Mucosa of rectum (tissue), 2 donors: ENCODE measurements around the gene NFE2L2.
"Not testable (repeated sequence)": the region's sequence is repeated elsewhere in the genome, so short reads cannot be mapped to it uniquely, and the experiment has no call there.

Experiments
- H3K27ac ChIP-seq, 2 donors: one replicate each; pipeline ENCODE4 v1.7.0; 2013; ENCODE audit warnings: inconsistent platforms in 2 of 2, low read depth in 2 of 2, low read length in 2 of 2
- H3K27me3 ChIP-seq, 2 donors: one replicate each; pipeline ENCODE4 v1.7.0; 2013; ENCODE audit warnings: low read length in 2 of 2; ENCODE audit not compliant: control insufficient read depth in 2 of 2, insufficient read depth in 2 of 2
- H3K36me3 ChIP-seq, 2 donors: one replicate each; pipeline ENCODE4 v1.7.0; 2013; ENCODE audit warnings: low read length in 2 of 2; ENCODE audit not compliant: control insufficient read depth in 2 of 2, insufficient read depth in 2 of 2
- H3K4me1 ChIP-seq, 2 donors: one replicate each; pipeline ENCODE4 v1.7.0; 2013; ENCODE audit warnings: low read length in 2 of 2, mild to moderate bottlenecking in 1 of 2; ENCODE audit not compliant: control insufficient read depth in 2 of 2, insufficient read depth in 2 of 2
- H3K4me3 ChIP-seq, 2 donors: one replicate each; pipeline ENCODE4 v1.7.0; 2013; ENCODE audit warnings: low read length in 2 of 2
- H3K9ac ChIP-seq, 2 donors: one replicate each; pipeline ENCODE4 v1.7.0; 2013; ENCODE audit warnings: low read length in 2 of 2, low read depth in 1 of 2, mild to moderate bottlenecking in 1 of 2
- H3K9me3 ChIP-seq, 2 donors: one replicate each; pipeline ENCODE4 v1.7.0; 2013; ENCODE audit warnings: low read length in 2 of 2; ENCODE audit not compliant: control insufficient read depth in 2 of 2
- donor health status: healthy.
- donor health status: Normal muscosa, but diverticular disease.

NFE2L2 gene

DNA sequence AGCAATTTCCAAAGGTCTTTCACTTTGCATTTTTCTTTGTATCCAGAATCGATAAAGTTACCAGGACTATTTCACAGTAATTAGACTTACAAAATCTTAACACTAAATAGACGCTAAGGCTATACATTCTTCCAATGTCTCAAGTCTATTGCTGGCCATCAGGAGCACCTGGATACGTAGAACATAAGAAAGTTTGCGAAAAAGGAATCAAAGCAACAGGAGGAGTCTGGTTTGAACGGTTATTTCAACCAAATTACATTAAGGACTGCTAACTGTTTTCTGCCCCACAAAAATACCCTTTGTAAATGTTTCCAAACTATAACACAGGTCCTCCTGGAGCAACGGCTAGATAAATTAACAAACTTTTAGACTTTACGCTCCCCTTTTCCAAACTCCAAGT lies 53.4 kb downstream of the NFE2L2 start:
- Histone ChIP-seq H3K9me3 (no peaks in the 10 kb centered on the region), H3K36me3 (peaks cover 3 to 7% of the 10 kb centered on the region in 2 donors), H3K9ac (peak overlapping the region; percentile 76 to 94), H3K27ac (peak overlapping the region; percentile 99), H3K27me3 (no peaks in the 10 kb centered on the region), H3K4me1 (peaks cover 17 to 29% of the 10 kb centered on the region in 2 donors), H3K4me3 (peak overlapping the region; percentile 72 to 78)

DNA sequence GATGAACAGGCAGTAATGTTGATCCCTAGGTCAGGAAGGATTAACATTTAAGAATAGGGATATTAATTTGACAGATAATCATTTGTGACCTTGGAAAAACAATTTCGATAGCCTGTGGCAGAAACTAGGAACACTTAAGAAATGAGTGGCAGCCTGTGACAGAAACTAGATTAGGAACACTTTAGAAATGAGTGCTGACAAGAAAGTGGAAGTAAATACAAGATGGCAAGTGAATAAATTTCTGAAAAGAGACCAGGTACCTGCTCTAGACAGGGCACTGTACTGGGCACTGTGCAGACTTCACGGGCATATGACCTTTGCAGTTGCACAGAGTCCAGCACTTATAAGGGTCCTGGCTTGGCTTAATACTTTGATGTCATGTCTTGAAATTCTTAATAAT lies 57.4 kb downstream of the NFE2L2 start:
- H3K4me3 ChIP-seq, result no peak overlapping the region
- no peaks in the 10 kb centered on the region for H3K27me3 ChIP-seq
- H3K27ac ChIP-seq, result no peak overlapping the region
- peaks cover 9 to 12% of the 10 kb centered on the region in 2 donors for H3K4me1 ChIP-seq
- no peaks in the 10 kb centered on the region for H3K9me3 ChIP-seq
- H3K9ac ChIP-seq, result no peak overlapping the region
- no peaks in the 10 kb centered on the region for H3K36me3 ChIP-seq

DNA sequence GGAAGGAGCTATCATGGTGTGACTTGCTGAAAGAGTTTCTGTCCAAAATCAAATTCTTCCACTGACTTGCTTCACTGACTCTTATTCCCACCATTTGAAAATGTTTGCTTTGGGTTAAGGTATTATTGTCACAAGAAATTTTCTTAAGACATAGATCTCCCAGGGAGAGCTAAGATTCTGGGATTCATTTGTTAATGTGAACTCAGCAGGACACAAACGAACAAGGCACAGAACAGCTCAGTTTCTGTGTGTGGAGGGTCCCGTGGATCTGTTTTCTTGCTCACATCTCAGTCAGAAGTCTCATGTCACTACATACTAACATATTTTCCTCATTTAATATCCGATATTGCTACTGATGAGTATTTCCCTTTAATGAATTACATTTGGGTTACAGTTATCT lies 60.1 kb downstream of the NFE2L2 start:
- Histone ChIP-seq H3K27ac (no peak overlapping the region), H3K4me1 (no peaks in the 10 kb centered on the region), H3K4me3 (no peak overlapping the region), H3K9ac (no peak overlapping the region), H3K9me3 (no peaks in the 10 kb centered on the region), H3K36me3 (no peaks in the 10 kb centered on the region), H3K27me3 (no peaks in the 10 kb centered on the region)

DNA sequence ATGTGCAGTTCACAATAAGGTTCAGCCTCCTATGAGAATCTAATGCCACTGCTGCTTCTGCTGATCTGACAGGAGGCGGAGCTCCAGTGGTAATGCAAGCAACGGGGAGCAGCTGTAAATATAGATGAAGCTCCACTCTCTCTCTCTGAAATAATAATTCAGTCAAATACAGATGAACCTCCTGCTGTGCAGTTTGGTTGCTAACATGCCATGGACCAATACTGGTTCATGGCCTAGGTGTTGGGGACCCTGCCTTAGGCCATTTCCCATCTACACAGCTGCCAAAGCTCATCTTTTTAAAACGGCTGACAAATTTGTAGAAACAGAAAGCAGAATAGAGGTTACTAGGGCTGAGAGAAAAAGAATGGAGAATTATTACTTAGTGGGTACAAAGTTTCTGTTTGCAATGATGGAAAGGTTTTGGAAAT lies 62.6 kb downstream of the NFE2L2 start:
- Histone ChIP-seq H3K36me3 (no peaks in the 10 kb centered on the region), H3K9ac (no peak overlapping the region), H3K27me3 (no peaks in the 10 kb centered on the region), H3K27ac (no peak overlapping the region), H3K9me3 (no peaks in the 10 kb centered on the region), H3K4me1 (no peaks in the 10 kb centered on the region), H3K4me3 (no peak overlapping the region)

DNA sequence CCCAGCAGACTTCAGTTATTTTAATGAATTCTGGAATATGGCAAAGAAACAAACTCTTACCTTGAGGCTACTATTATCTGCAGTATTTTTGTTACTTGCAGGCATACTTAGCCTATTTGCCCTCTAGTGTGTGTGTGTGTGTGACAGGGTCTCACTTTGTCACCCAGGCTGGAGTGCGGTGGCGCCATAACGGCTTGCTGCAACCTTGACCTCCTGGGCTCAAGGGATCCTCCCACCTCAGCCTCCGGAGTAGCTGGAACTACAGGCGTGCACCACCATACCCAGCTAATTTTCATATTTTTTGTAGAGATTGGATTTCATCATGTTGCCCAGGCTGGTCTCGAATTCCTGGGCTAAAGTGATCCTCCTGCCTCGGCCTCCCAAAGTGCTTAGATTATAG lies 64.1 kb downstream of the NFE2L2 start:
- not testable (repeated sequence) for H3K36me3 ChIP-seq, H3K9ac ChIP-seq, H3K4me3 ChIP-seq, H3K9me3 ChIP-seq, H3K4me1 ChIP-seq, H3K27me3 ChIP-seq, H3K27ac ChIP-seq

DNA sequence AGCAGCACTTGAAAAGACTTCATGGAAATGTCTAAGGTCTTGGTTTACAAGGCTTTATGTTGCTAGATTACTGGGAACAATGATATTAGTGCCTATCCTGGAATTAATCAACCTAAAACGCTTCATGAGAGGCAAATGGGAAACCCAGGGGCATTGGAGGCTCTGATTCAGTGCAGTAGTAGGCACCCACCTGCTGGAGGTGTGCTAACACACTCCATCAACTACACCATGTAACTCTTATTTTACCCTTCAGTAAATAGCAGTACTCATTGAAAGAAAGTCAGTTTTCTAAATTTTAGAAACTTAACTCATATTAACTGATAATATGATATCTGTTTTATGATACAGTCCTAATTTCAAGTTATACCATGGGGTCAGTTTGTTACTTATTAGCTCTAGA lies 69.3 kb downstream of the NFE2L2 start:
- Histone ChIP-seq H3K27ac (no peak overlapping the region), H3K36me3 (no peaks in the 10 kb centered on the region), H3K9me3 (no peaks in the 10 kb centered on the region), H3K27me3 (no peaks in the 10 kb centered on the region), H3K4me3 (no peak overlapping the region), H3K4me1 (no peaks in the 10 kb centered on the region), H3K9ac (no peak overlapping the region)

DNA sequence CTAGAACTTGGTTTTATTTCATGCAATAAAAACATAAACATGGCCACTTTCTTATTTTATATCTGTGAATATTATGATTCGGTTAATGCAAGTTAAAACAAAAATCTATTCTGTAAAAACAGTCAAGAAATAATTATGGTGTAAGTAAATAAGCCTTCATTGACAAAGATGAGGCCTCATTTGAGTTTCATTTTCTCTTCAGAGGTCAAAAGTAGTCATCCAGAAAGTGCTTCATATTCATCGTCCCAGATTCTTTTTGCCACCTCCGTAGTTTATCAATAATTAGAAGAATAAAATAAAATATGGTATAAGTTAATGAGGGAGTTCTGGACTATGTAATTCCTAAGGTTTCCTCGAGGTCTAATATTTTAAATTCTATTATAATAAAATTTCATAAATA lies 71.3 kb downstream of the NFE2L2 start:
- Histone ChIP-seq H3K27me3 (no peaks in the 10 kb centered on the region), H3K36me3 (no peaks in the 10 kb centered on the region), H3K4me3 (no peak overlapping the region), H3K9ac (no peak overlapping the region), H3K4me1 (no peaks in the 10 kb centered on the region), H3K27ac (no peak overlapping the region), H3K9me3 (no peaks in the 10 kb centered on the region)

DNA sequence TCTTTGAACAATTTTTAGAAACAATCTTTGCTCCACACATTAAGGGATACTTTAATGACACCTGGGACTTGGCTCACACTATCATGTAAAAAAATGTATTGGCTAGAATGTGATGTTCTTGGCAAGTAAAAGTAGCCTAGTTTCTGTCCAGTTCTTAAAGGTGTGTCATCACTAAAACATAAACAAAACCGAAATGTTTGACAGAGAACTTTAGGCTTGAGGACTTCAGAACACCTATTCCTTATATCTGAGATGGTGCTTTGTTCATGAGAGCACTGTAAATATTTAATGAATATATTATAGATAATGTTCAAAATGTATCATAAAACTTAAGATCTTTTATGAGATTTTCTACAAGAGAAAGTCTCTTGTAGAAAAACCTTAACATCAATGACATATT lies 71.7 kb downstream of the NFE2L2 start:
- H3K4me3 ChIP-seq, result no peak overlapping the region
- H3K9me3 ChIP-seq, result no peaks in the 10 kb centered on the region
- H3K36me3 ChIP-seq, result no peaks in the 10 kb centered on the region
- H3K27ac ChIP-seq, result no peak overlapping the region
- peaks cover 2 to 3% of the 10 kb centered on the region in 2 donors for H3K4me1 ChIP-seq
- no peaks in the 10 kb centered on the region for H3K27me3 ChIP-seq
- H3K9ac ChIP-seq, result no peak overlapping the region

DNA sequence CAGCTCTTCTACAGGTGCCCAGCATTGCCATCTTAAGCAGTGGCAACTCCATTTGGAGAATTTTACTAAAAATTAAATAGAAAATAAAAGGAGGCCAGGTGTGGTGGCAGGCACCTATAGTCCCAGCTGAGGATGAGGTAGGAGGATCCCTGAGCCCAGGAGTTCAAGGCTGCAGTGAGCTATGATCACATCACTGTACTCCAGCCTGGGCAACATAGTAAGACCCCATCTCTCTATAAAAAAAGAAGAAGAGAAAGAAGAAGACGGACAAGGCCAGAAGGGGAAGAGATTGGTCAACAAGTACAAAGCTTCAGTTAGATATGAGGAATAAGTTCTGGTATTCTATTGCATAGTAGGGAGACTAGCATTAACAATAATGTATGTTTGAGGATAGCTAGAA lies 73.6 kb downstream of the NFE2L2 start:
- H3K27me3 ChIP-seq, result no peaks in the 10 kb centered on the region
- H3K4me1 ChIP-seq, result peaks cover 4 to 8% of the 10 kb centered on the region in 2 donors
- no peaks in the 10 kb centered on the region for H3K9me3 ChIP-seq
- no peak overlapping the region for H3K4me3 ChIP-seq
- H3K36me3 ChIP-seq, result no peaks in the 10 kb centered on the region
- H3K27ac ChIP-seq, result no peak overlapping the region
- no peak overlapping the region for H3K9ac ChIP-seq

DNA sequence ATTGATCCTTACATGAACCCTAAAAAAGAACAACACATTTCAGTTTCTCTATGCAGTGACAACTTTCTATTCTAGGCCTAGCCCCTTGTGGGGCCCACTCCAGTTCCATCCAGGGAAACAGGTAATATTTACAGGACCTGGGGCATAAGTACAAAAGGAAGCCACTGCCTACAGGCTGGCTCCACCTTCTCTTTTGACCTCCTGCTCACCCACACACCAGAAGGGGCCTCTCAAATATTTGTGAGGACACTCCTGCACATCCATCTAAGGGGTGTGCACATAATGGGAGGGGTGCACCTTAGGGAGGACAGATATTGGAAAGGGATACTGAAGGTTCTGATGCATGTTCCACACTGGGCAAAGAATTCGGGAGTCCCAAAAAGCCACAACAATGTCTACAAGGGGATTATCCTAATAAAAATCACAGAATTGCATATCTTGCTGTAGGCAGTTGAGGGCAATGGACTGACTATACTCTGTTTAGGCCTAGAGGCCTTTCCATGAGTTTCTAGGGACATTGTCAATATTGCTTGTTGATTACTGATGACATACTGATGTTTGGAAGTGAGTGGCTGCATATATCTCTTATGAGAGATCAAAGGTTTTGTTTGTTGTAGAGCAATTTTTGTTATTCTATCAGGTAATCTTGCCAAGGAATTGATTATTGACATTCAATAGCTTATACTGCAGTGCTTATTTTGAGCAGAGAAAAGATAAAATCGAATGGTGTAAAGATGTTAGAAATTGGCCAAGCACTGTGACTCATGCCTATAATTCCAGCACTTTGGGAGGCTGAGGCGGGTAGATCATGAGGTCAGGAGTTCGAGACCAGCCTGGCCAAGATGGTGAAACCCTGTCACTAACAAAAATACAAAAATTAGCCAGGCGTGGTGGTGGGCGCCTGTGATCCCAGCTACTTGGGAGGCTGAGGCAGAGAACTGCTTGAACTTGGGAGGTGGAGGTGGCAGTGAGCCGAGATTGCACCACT lies 75.8 kb downstream of the NFE2L2 start:
- Histone ChIP-seq H3K36me3 (no peaks in the 10 kb centered on the region), H3K9ac (no peak overlapping the region), H3K9me3 (no peaks in the 10 kb centered on the region), H3K27me3 (no peaks in the 10 kb centered on the region), H3K4me3 (no peak overlapping the region), H3K4me1 (peaks cover 4 to 9% of the 10 kb centered on the region in 2 donors), H3K27ac (no peak overlapping the region)
